ENCODE measurements around the gene KLHDC2. TPM values are rescaled to one million over a fixed set of nuclear protein-coding genes. Genes with fewer than 3 reads are reported as not detected.
"Not testable (repeated sequence)": the region's sequence is repeated elsewhere in the genome, so short reads cannot be mapped to it uniquely, and the experiment has no call there.

The KLHDC2 gene
- 10 to 100 TPM; 28.7 to 31.5 TPM for total RNA-seq

- Mint-ChIP-seq H3K4me1 (peaks cover 36% of the 10 kb centered on the region), H3K27me3 (no peaks in the 10 kb centered on the region), H3K27ac (peak within 1 kb of the TSS; percentile 99), H3K9me3 (no peaks in the 10 kb centered on the region), H3K36me3 (ENCODE audit: low read depth) (peaks cover 4% of the 10 kb centered on the region), H3K4me3 (peak within 1 kb of the TSS; percentile 92)
- DNase-seq = peak; percentile 88
- ChIA-PET CTCF (interaction anchor here (0.6 to 4.7 kb wide), 25 partner anchors 13 to 522 kb away, joined by 3 to 24 read pairs (median 3); partner anchors contain the start of genes DNAAF2, KLHDC1 and NEMF), POLR2A (interaction anchor here (0.6 to 2.4 kb wide), 7 partner anchors 80 to 195 kb away, joined by 3 to 7 read pairs (median 4); partner anchors contain the start of genes DNAAF2, NEMF and POLE2)
Observed at GRCh38 chr14:49767571-49768300, at the start of gene KLHDC2. KLHDC2 (plus strand) TSS chr14:49768153; CDS start chr14:49768469, 316 bp downstream.

GRCh38 chr14:49720744-49721143 is 47.2 kb upstream of the KLHDC2 start:
- no peak overlapping the region for H3K27ac Mint-ChIP-seq
- peaks cover 7% of the 10 kb centered on the region for H3K9me3 Mint-ChIP-seq
- POLR2A ChIA-PET = no interaction called here
- peaks cover 19% of the 10 kb centered on the region for H3K36me3 Mint-ChIP-seq (ENCODE audit: low read depth)
- CTCF ChIA-PET = no interaction called here
- no peaks in the 10 kb centered on the region for H3K4me1 Mint-ChIP-seq
- no peak overlapping the region for H3K4me3 Mint-ChIP-seq
- H3K27me3 Mint-ChIP-seq = no peaks in the 10 kb centered on the region
- DNase-seq = no peak

- H3K9me3 Mint-ChIP-seq, H3K4me3 Mint-ChIP-seq, H3K4me1 Mint-ChIP-seq, H3K27ac Mint-ChIP-seq, POLR2A ChIA-PET, H3K27me3 Mint-ChIP-seq, DNase-seq: not testable (repeated sequence)
- peaks cover 19% of the 10 kb centered on the region for H3K36me3 Mint-ChIP-seq (ENCODE audit: low read depth)
- CTCF ChIA-PET = interaction anchor here (1.0 kb wide), 1 partner anchor 46 kb away, joined by 3 read pairs; the partner anchor contains the start of gene KLHDC2
Observed at GRCh38 chr14:49721733-49722435, 46.1 kb upstream of the KLHDC2 start.

GRCh38 chr14:49727171-49727570 is 40.8 kb upstream of the KLHDC2 start:
- H3K4me1 Mint-ChIP-seq = no peaks in the 10 kb centered on the region
- H3K27me3 Mint-ChIP-seq = no peaks in the 10 kb centered on the region
- CTCF ChIA-PET = interaction anchor here (0.7 kb wide), 1 partner anchor 93 kb away, joined by 3 read pairs; no protein-coding TSS in a partner anchor
- no peak for DNase-seq
- no peak overlapping the region for H3K27ac Mint-ChIP-seq
- H3K9me3 Mint-ChIP-seq = no peaks in the 10 kb centered on the region
- peaks cover 6% of the 10 kb centered on the region for H3K36me3 Mint-ChIP-seq (ENCODE audit: low read depth)
- POLR2A ChIA-PET = no interaction called here
- H3K4me3 Mint-ChIP-seq = no peak overlapping the region

GRCh38 chr14:49732896-49733295 is 35.1 kb upstream of the KLHDC2 start:
- Mint-ChIP-seq H3K9me3 (no peaks in the 10 kb centered on the region), H3K4me1 (no peaks in the 10 kb centered on the region), H3K27me3 (no peaks in the 10 kb centered on the region), H3K36me3 (ENCODE audit: low read depth) (no peaks in the 10 kb centered on the region), H3K27ac (no peak overlapping the region), H3K4me3 (no peak overlapping the region)
- ChIA-PET POLR2A (no interaction called here), CTCF (interaction anchor here (0.6 kb wide), 1 partner anchor 43 kb away, joined by 4 read pairs; no protein-coding TSS in a partner anchor)
- no peak for DNase-seq

GRCh38 chr14:49733836-49734235 is 34.1 kb upstream of the KLHDC2 start:
- Mint-ChIP-seq H3K27me3 (no peaks in the 10 kb centered on the region), H3K4me3 (no peak overlapping the region), H3K9me3 (no peaks in the 10 kb centered on the region), H3K27ac (no peak overlapping the region), H3K4me1 (no peaks in the 10 kb centered on the region), H3K36me3 (ENCODE audit: low read depth) (no peaks in the 10 kb centered on the region)
- CTCF ChIA-PET = interaction anchor here (0.6 kb wide), 1 partner anchor 1359 kb away, joined by 3 read pairs; no protein-coding TSS in a partner anchor
- DNase-seq = no peak
- POLR2A ChIA-PET = no interaction called here

- H3K27ac Mint-ChIP-seq; DNase-seq; H3K9me3 Mint-ChIP-seq; POLR2A ChIA-PET; H3K27me3 Mint-ChIP-seq; H3K36me3 Mint-ChIP-seq (ENCODE audit: low read depth); H3K4me1 Mint-ChIP-seq; H3K4me3 Mint-ChIP-seq: not testable (repeated sequence)
- CTCF ChIA-PET = interaction anchor here (1.4 kb wide), 1 partner anchor 12 kb away, joined by 5 read pairs; no protein-coding TSS in a partner anchor
Observed at GRCh38 chr14:49735669-49736068, 32.3 kb upstream of the KLHDC2 start.

GRCh38 chr14:49745191-49745590 is 22.8 kb upstream of the KLHDC2 start:
- H3K27me3 Mint-ChIP-seq = no peaks in the 10 kb centered on the region

GRCh38 chr14:49746476-49746875 is 21.5 kb upstream of the KLHDC2 start:
- H3K4me3 Mint-ChIP-seq; H3K27me3 Mint-ChIP-seq; H3K4me1 Mint-ChIP-seq; CTCF ChIA-PET; POLR2A ChIA-PET; H3K9me3 Mint-ChIP-seq; DNase-seq; H3K27ac Mint-ChIP-seq; H3K36me3 Mint-ChIP-seq (ENCODE audit: low read depth): not testable (repeated sequence)

More at GRCh38 chr14:49745191-49745590, 22.8 kb upstream of the KLHDC2 start:
- no peak for DNase-seq
- Mint-ChIP-seq H3K9me3 (no peaks in the 10 kb centered on the region), H3K4me1 (no peaks in the 10 kb centered on the region), H3K4me3 (no peak overlapping the region), H3K36me3 (ENCODE audit: low read depth) (no peaks in the 10 kb centered on the region), H3K27ac (no peak overlapping the region)
- ChIA-PET POLR2A (no interaction called here), CTCF (no interaction called here)

- Mint-ChIP-seq H3K9me3 (no peaks in the 10 kb centered on the region), H3K36me3 (ENCODE audit: low read depth) (no peaks in the 10 kb centered on the region), H3K4me3 (no peak overlapping the region), H3K4me1 (no peaks in the 10 kb centered on the region), H3K27ac (no peak overlapping the region), H3K27me3 (peaks cover 5% of the 10 kb centered on the region)
- no peak for DNase-seq
- ChIA-PET CTCF (no interaction called here), POLR2A (no interaction called here)
Observed at GRCh38 chr14:49754570-49755097, 13.3 kb upstream of the KLHDC2 start.

- ChIA-PET CTCF (no interaction called here), POLR2A (no interaction called here)
- peaks cover 10% of the 10 kb centered on the region for H3K27me3 Mint-ChIP-seq
- no peaks in the 10 kb centered on the region for H3K36me3 Mint-ChIP-seq (ENCODE audit: low read depth)
- DNase-seq = no peak
- H3K4me1 Mint-ChIP-seq = no peaks in the 10 kb centered on the region
- no peak overlapping the region for H3K4me3 Mint-ChIP-seq
- no peak overlapping the region for H3K27ac Mint-ChIP-seq
- no peaks in the 10 kb centered on the region for H3K9me3 Mint-ChIP-seq
Observed at GRCh38 chr14:49755378-49755777, 12.6 kb upstream of the KLHDC2 start.

GRCh38 chr14:49761839-49762551 is 6.0 kb upstream of the KLHDC2 start:
- ChIA-PET POLR2A (no interaction called here), CTCF (interaction anchor here (0.6 kb wide), 1 partner anchor 171 kb away, joined by 3 read pairs; no protein-coding TSS in a partner anchor)
- H3K9me3 Mint-ChIP-seq = no peaks in the 10 kb centered on the region
- no peak overlapping the region for H3K4me3 Mint-ChIP-seq
- H3K27me3 Mint-ChIP-seq = peaks cover 7% of the 10 kb centered on the region
- no peaks in the 10 kb centered on the region for H3K36me3 Mint-ChIP-seq (ENCODE audit: low read depth)
- DNase-seq = no peak
- no peak overlapping the region for H3K27ac Mint-ChIP-seq
- peaks cover 7% of the 10 kb centered on the region for H3K4me1 Mint-ChIP-seq
